ENCODE data around the gene SLC9C1.

GRCh38 chr3:112333002-112333380 is 39.0 kb upstream of the SLC9C1 start, which contains the start of gene CD200:
- TF ChIP-seq POLR2AphosphoS5 (IDR thresholded peaks at IDR 0.05; ENCODE audit: low read depth, low read length): no peak
- no peak for TF ChIP-seq ATF3 (IDR thresholded peaks at IDR 0.05)
- TF ChIP-seq, protein P1, sequence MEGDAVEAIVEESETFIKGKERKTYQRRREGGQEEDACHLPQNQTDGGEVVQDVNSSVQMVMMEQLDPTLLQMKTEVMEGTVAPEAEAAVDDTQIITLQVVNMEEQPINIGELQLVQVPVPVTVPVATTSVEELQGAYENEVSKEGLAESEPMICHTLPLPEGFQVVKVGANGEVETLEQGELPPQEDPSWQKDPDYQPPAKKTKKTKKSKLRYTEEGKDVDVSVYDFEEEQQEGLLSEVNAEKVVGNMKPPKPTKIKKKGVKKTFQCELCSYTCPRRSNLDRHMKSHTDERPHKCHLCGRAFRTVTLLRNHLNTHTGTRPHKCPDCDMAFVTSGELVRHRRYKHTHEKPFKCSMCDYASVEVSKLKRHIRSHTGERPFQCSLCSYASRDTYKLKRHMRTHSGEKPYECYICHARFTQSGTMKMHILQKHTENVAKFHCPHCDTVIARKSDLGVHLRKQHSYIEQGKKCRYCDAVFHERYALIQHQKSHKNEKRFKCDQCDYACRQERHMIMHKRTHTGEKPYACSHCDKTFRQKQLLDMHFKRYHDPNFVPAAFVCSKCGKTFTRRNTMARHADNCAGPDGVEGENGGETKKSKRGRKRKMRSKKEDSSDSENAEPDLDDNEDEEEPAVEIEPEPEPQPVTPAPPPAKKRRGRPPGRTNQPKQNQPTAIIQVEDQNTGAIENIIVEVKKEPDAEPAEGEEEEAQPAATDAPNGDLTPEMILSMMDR (IDR thresholded peaks at IDR 0.05 in 2 of 3, conservative IDR thresholded peaks at IDR 0.05 in 1 of 3; ENCODE audit: borderline replicate concordance in 1 of 3, insufficient read depth in 1 of 3, low read depth in 2 of 3, low read length in 2 of 3): no peak

Measured in HCT116 (cell line).